ENCODE data around the gene UNC50. TPM values are rescaled to one million over a fixed set of nuclear protein-coding genes. Genes with fewer than 3 reads are reported as not detected.

UNC50 gene, protein sequence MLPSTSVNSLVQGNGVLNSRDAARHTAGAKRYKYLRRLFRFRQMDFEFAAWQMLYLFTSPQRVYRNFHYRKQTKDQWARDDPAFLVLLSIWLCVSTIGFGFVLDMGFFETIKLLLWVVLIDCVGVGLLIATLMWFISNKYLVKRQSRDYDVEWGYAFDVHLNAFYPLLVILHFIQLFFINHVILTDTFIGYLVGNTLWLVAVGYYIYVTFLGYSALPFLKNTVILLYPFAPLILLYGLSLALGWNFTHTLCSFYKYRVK
- 49.9 and 50.6 TPM in 2 replicates for total RNA-seq

DNA sequence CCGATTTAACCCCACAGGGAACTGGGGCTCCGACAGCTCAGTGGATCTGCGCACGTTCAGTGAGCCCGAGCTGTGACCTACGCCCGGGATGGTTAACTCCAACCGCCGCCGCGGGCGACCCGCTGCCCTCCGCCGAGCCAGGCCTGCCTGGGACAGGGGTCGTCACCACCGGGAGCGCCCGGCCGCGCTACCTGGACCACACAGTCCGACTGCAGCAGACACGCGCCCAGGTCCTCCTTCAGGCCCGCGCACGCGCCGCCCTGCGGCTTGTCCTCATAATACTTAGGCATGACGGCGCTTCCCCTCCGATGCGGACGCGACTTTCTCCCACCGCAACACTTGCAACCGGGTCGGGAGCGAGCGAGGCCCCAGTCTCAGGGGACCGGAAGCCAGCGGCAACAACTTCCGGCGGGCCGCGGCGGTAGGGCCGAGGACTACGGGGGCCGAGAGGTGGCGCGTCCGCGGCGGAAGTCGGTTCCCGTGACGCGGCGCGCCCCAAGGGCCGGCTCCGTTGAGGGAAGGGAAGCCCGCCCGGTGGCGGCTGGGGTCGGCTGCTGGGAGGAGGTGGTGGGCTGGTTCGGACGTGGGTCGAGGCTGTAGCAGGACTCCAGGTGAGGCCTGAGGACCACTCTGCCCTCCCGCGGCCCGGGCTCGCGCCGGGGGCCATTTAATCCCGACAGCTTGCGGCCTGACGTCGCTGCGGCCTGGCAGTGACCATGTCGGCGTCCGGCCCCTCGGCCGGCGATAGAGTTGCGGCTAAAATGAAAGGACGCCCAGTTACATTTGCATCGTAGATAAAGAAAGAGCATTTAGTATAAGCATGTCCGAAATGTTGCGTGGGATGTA is at the start of gene UNC50, which contains the start of gene COA5:
Gene UNC50 (plus strand): TSS at position 474 of the 846 bp plus-strand sequence. CDS start 1,171 bp downstream, outside the sequence.
Gene COA5 (minus strand): TSS at position 397 of the 846 bp plus-strand sequence. CDS start 107 bp downstream, at position 290.

Other genes with a start within 250 kb of the UNC50 start
- gene INPP4A, start 163.7 kb upstream of the UNC50 start, total RNA-seq = 17.8 and 32.4 TPM in 2 replicates
- gene COA5, start 77 bp upstream of the UNC50 start, total RNA-seq = 48.1 and 54.4 TPM in 2 replicates
- gene MGAT4A, start 122.5 kb downstream of the UNC50 start, total RNA-seq = under 0.01 TPM in 1 of 2 replicates, not detected in the other